GM21737 (cell line): Measurements from ENCODE around the gene ZNF879.

Experiments used
- ATAC-seq: cut with Tn5 transposase; IDR thresholded peaks from one replicate; pipeline ENCODE4 v1.9.1; 2021; ENCODE audit warnings: mild to moderate bottlenecking, moderate library complexity; ENCODE audit not compliant: unreplicated experiment

The ZNF879 gene

DNA sequence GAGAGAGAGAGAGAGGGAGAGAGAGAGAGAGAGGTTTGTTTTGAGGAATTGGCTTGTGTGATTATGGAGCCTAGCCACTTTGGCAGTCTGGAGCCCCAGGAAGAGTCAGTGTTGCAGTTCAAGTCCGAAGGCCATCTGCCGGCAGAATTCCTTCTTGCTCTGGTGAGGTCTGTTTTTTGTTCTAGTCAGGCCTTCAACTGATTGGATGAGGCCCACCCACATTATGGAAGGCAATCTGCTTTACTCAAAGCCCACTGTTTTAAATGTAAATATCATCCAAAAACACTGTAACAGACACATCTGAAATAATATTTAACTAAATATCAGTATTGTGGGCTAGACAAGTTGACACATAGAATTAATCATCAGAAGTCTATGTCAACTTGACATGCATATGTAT is 17.0 kb upstream of the ZNF879 start:
- ATAC-seq, result no peak

- ATAC-seq, result no peak
Observed at GRCh38 chr5:179008667-179009066, 14.9 kb upstream of the ZNF879 start.

DNA sequence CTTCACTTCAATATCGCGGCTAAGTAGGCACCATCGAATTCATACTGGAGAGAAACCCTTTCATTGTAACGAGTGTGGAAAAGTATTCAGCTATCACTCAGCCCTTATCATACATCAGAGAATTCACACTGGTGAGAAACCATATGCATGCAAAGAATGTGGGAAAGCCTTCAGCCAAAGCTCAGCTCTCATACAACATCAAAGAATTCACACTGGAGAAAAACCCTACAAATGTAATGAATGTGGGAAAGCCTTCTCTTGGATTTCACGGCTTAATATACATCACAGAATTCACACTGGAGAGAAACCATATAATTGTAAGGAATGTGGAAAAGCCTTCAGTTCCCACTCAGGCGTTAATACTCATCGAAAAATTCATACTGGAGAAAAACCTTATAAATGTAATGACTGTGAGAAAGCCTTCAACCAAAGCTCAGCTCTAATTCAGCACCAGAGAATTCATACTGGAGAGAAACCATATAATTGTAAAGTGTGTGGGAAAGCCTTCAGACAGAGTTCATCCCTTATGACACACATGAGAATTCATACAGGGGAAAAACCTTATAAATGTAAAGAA is 9.5 kb downstream of the ZNF879 start:
- no peak for ATAC-seq

DNA sequence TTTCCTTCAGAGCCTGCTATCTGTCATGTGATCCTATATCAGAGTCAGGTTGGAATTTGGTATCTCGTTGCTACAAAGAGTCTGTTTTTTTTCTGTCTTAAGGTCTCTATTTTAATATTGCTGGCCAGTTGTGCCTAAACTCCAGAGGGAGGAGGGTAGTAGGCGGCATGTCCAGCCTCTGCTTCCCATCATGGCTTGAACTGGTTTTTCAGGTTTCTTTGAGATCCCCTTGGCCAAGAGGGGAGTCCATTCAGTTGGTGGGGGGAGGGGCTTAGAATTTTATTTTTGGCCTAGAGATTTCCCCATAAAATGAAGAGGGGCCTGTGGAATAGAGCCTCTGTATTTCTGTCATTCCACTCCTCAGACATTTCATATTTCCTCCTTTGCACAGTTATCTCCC is 21.2 kb downstream of the ZNF879 start:
- no peak for ATAC-seq

DNA sequence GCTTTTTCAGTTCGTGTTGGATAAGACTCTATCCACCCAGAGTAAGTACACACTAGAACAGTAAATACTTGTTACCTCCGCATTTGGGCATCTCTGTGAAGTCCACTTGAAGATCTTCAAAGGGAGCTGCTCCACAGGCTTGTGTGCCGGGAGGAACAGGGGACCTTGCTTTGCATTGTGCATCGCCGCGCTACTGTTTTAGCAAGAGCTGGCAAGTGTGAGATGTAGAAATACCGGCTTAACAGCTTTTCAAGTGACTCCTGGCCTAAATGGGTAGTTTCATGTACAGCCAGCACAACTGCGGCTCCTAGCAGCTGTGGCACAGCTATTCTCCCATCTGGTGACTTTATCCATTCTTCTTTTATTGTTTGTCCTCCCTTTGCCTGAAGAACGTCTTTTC is 28.2 kb downstream of the ZNF879 start:
- ATAC-seq, result no peak

DNA sequence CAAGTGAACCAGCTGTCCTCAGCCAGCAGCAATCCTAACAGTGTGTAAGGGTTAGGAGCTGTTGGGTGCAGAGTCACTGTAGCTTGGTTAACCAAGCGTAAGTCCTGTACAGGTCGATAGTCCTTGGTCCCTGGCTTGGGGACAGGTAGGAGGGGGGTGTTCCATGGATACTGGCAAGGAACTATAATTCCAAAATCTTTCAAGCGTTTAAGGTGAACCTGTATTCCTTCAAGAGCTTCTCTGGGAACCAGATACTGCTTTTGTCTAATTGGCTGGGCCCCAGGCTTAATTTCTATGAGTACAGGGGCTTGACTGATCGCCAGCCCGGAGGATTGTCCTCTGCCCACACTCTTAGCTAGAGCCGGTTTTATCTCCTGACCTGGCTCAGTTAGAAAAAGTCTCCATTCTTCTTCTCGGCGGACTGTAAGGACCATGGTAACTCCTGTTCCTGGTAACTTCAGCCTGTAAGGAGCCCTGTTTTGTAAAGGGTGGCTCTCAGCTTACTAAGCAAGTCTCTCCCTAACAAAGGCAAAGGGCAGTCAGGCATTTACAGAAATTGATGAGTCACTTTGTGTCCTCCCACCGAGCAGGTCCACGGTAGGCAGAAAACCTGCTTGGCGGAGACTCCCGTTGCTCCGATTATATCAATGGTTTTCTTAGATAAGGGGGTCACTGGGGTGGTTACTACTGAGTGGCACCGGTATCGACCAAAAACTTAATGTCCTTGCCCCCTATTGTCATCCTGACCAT is 30.6 kb downstream of the ZNF879 start:
- ATAC-seq, result no peak

- ATAC-seq, result no peak
Observed at GRCh38 chr5:179054876-179055275, 31.3 kb downstream of the ZNF879 start.

DNA sequence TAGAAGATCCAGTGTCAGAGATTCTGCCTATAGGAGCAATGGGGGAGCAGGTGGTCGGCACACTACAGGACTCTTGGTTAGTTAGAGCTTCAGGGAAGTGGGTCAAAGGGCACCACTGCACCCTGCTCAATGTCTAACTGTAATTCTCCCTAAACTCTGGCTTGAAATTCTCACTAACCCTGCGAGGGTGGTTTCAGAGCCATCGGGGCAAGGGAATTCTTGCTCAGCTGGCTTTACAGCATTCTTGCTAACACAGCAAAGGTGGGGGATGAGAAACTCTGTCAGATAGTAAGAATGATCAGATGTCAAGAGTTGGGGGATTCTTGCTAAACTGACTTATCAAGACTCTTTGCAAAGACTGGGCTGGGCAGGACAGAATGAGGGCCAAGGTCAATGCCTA is 31.8 kb downstream of the ZNF879 start:
- no peak for ATAC-seq

- ATAC-seq, result no peak
Observed at GRCh38 chr5:179055841-179056240, 32.2 kb downstream of the ZNF879 start.

DNA sequence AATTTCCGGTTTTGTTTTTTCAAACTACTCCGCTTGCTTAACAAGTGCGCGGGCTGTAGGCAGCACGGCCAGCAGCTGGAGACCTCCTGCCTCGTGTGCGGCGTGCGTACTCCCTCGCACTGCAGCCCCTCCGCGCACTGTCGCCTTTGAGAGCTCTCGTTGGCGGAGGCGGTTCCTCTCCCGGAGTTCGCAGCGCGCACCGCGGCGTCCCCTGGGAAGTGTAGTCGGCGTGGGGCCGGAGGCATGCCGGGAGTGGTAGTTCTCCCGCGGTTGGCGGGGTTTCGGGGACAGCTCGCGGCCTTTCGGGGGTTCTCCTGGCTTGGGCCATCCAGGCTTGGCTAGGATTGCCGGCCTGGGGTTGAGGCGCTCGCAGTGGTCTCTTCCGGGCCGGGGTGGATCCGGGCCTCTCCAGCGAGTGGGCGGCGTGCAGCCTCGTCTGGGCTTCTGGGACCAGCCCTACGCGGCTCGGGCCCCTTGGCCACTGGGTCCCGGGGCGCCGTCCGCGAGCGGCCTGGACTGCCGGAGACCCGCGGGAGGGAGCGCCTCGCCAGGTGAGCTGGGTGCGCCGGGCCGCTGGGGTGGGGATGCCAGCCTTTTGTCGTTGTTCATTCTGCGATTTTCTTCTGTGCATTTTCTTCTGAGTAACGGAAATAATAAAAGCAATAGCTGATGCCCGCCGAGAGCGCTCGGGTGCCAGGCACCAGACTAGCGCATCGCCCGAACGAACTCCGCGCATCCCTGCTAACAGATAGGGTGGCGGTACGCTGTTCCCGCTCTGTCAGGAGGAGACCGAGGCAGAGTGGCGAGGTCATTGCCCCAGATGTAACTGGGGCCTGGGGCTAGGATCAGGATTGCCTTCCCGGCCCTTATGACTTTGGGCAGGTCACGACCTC is 36.8 kb downstream of the ZNF879 start, which contains the start of gene ZNF354C:
TSS of gene ZNF354C (plus strand) at position 258 of the 893 bp plus-strand sequence. CDS start 1,696 bp downstream, outside the sequence.
- no peak for ATAC-seq

GRCh38 chr5:179061025-179061424 is 37.4 kb downstream of the ZNF879 start:
- no peak for ATAC-seq

- ATAC-seq, result no peak
Observed at GRCh38 chr5:179065703-179066102, 42.1 kb downstream of the ZNF879 start.

GRCh38 chr5:179079165-179079987 is 55.8 kb downstream of the ZNF879 start:
- ATAC-seq, result no peak

DNA sequence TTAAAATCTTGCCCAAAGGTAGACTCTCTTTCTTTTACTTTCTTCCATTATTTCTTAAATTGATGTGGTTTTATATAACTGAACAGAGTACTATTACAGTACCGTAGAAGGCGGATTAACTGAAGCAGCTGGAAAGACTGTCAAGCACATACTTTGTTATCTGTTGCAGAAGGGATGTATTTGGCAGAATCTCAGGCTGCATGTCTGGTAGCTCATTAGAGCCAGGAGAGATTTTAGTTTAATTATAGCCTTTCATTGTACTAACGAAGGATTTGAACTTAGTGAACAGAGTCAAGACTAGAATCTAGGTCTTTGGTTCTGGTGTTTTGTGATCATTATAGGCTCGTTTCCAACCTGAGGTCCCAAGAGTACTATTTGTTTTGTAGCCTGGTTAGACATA is 57.1 kb downstream of the ZNF879 start:
- ATAC-seq, result no peak
